H1 (cell line): Measurements from ENCODE around the gene CYB561. TPM values are rescaled to one million over a fixed set of nuclear protein-coding genes. Genes with fewer than 3 reads are reported as not detected.

Experiments
- CTCF ChIA-PET: fragments of 300-600 bp; sonication (Branson Sonifier 250); formaldehyde crosslinking; loops from one replicate; lab custom pipeline; 2021; ENCODE audit not compliant: partially characterized antibody; lab: Charles Lee
- POLR2A ChIA-PET: fragments of 300-600 bp; sonication (Branson Sonifier 250); formaldehyde crosslinking; loops from one replicate; lab custom pipeline; 2021; ENCODE audit warnings: inconsistent platforms; ENCODE audit not compliant: partially characterized antibody; lab: Charles Lee
- DNase-seq, 2 experiments: peaks; one replicate each; pipeline versions ENCODE4 v3.0.0 to v3.0.0-alpha.2; 2010 to 2022; ENCODE audit warnings: low spot score in 2 of 2, low read depth in 1 of 2, mixed read lengths in 1 of 2
- FAIRE-seq: peaks from 2 replicates; lab custom pipeline; 2011; peaks lifted over from hg19 to GRCh38; lab: Jason Lieb, UNC
- H2AFZ ChIP-seq: 2 replicates; pipeline ENCODE4 v1.8.1; 2012; ENCODE audit warnings: low read length, inconsistent platforms
- H2AK5ac ChIP-seq: 2 replicates; pipeline ENCODE4 v1.6.1; 2013; ENCODE audit warnings: low read depth, low read length
- H2BK120ac ChIP-seq: replicated peaks from 2 replicates; pipeline ENCODE3; 2013; ENCODE audit warnings: low read depth, low read length, inconsistent platforms
- H2BK12ac ChIP-seq: 2 replicates; pipeline ENCODE4 v1.6.1; 2013; ENCODE audit warnings: low read depth, low read length
- H2BK15ac ChIP-seq: 2 replicates; pipeline ENCODE4 v1.6.1; 2013; ENCODE audit warnings: low read length
- H2BK20ac ChIP-seq: 2 replicates; pipeline ENCODE4 v1.6.1; 2013; ENCODE audit warnings: low read length
- H2BK5ac ChIP-seq: 2 replicates; pipeline ENCODE4 v1.6.1; 2013; ENCODE audit warnings: low read depth, low read length
- H3K14ac ChIP-seq: 2 replicates; pipeline ENCODE4 v1.6.1; 2013; ENCODE audit warnings: inconsistent platforms; ENCODE audit not compliant: insufficient read length
- H3K18ac ChIP-seq: 2 replicates; pipeline ENCODE4 v1.6.1; 2013; ENCODE audit warnings: low read length; ENCODE audit errors: extremely low read depth
- H3K23ac ChIP-seq: 2 replicates; pipeline ENCODE4 v1.6.1; 2013; ENCODE audit warnings: inconsistent platforms; ENCODE audit not compliant: insufficient read length
- H3K23me2 ChIP-seq: 2 replicates; pipeline ENCODE4 v1.6.1; 2013; ENCODE audit warnings: low read depth, low read length
- H3K27ac ChIP-seq: 2 replicates; pipeline ENCODE4 v1.6.1; 2011; ENCODE audit warnings: low read depth, low read length, inconsistent platforms
- H3K27me3 ChIP-seq, 4 experiments: replicated peaks in 1 of 4; 1 replicate in 1 of 4; 2 replicates in 3 of 4; pipeline versions ENCODE4 v1.6.1 to v1.8.1; 2011 to 2013; ENCODE audit warnings: low read length in 3 of 4, mild to moderate bottlenecking in 3 of 4, inconsistent platforms in 2 of 4, mixed read lengths in 2 of 4, moderate library complexity in 1 of 4; ENCODE audit not compliant: control insufficient read depth in 3 of 4, insufficient read depth in 3 of 4; ENCODE audit errors: extremely low read depth in 1 of 4
- H3K36me3 ChIP-seq, 4 experiments: 2 replicates each; pipeline versions ENCODE4 v1.6.1 to v1.8.1; 2011 to 2013; ENCODE audit warnings: mild to moderate bottlenecking in 4 of 4, low read length in 3 of 4, moderate library complexity in 2 of 4, control low read depth in 1 of 4, inconsistent platforms in 1 of 4; ENCODE audit not compliant: insufficient read depth in 4 of 4, control insufficient read depth in 2 of 4
- H3K4ac ChIP-seq: replicated peaks from 2 replicates; pipeline ENCODE3; 2013; ENCODE audit warnings: low read length, low read depth, mixed read lengths, inconsistent platforms; ENCODE audit not compliant: insufficient read length
- H3K4me1 ChIP-seq, 4 experiments: replicated peaks in 1 of 4; 1 replicate in 1 of 4; 2 replicates in 3 of 4; pipeline versions ENCODE4 v1.6.1 to v1.8.1; 2011 to 2013; ENCODE audit warnings: low read length in 3 of 4, inconsistent platforms in 2 of 4, mixed read lengths in 1 of 4; ENCODE audit not compliant: insufficient read depth in 4 of 4, control insufficient read depth in 3 of 4
- H3K4me2 ChIP-seq, 2 experiments: 2 replicates each; pipeline versions ENCODE4 v1.6.1 to v1.8.1; 2011 to 2013; ENCODE audit warnings: low read depth in 2 of 2, low read length in 2 of 2, control low read depth in 1 of 2, inconsistent platforms in 1 of 2, mild to moderate bottlenecking in 1 of 2; ENCODE audit not compliant: insufficient read depth in 1 of 2
- H3K4me3 ChIP-seq, 4 experiments: fragments of 200-600, 300-600 bp in 1 of 4; sonication (generic), shearing (Covaris generic), sonication (Bioruptor Twin) in 1 of 4; 2 replicates each; pipeline versions ENCODE4 v1.5.1 to v1.8.1; 2011 to 2016; ENCODE audit warnings: low read length in 4 of 4, low read depth in 3 of 4, control low read depth in 2 of 4, inconsistent platforms in 2 of 4, mild to moderate bottlenecking in 2 of 4, mixed read lengths in 1 of 4, moderate library complexity in 1 of 4; ENCODE audit not compliant: insufficient read depth in 2 of 4; ENCODE audit errors: extremely low read depth in 1 of 4
- H3K56ac ChIP-seq: replicated peaks from 2 replicates; pipeline ENCODE3; 2013; ENCODE audit warnings: low read depth, mild to moderate bottlenecking, mixed read lengths, low read length, inconsistent platforms; ENCODE audit not compliant: insufficient read length
- H3K79me1 ChIP-seq: 2 replicates; pipeline ENCODE4 v1.6.1; 2013; ENCODE audit warnings: low read depth, low read length, control low read depth
- H3K79me2 ChIP-seq, 2 experiments: 2 replicates each; pipeline versions ENCODE4 v1.6.1 to v1.8.1; 2012 to 2013; ENCODE audit warnings: low read length in 2 of 2, mild to moderate bottlenecking in 2 of 2, inconsistent platforms in 1 of 2; ENCODE audit not compliant: insufficient read depth in 2 of 2, control insufficient read depth in 1 of 2
- H3K9ac ChIP-seq, 4 experiments: replicated peaks in 1 of 4; 1 replicate in 1 of 4; 2 replicates in 3 of 4; pipeline versions ENCODE4 v1.6.1 to v1.8.1; 2011 to 2013; ENCODE audit warnings: low read depth in 3 of 4, low read length in 3 of 4, control low read depth in 2 of 4, mild to moderate bottlenecking in 2 of 4, moderate library complexity in 2 of 4, inconsistent platforms in 1 of 4; ENCODE audit errors: extremely low read depth in 1 of 4
- H3K9me3 ChIP-seq, 2 experiments: 2 replicates each; pipeline versions ENCODE4 v1.6.1 to v1.8.1; 2012 to 2013; ENCODE audit warnings: mild to moderate bottlenecking in 2 of 2, moderate library complexity in 2 of 2, control low read depth in 1 of 2, inconsistent platforms in 1 of 2, low read depth in 1 of 2, low read length in 1 of 2, mixed read lengths in 1 of 2; ENCODE audit not compliant: insufficient read depth in 2 of 2
- H4K20me1 ChIP-seq, 2 experiments: replicated peaks in 1 of 2; 2 replicates each; pipeline versions ENCODE3 to v1.8.1; 2011 to 2013; ENCODE audit warnings: inconsistent platforms in 2 of 2, low read length in 2 of 2, mild to moderate bottlenecking in 1 of 2; ENCODE audit not compliant: insufficient read depth in 2 of 2, control insufficient read depth in 1 of 2
- H4K5ac ChIP-seq: 2 replicates; pipeline ENCODE4 v1.6.1; 2013; ENCODE audit warnings: low read length, low read depth, mixed read lengths, inconsistent platforms; ENCODE audit not compliant: insufficient read length
- H4K8ac ChIP-seq: 2 replicates; pipeline ENCODE4 v1.8.0; 2013; ENCODE audit warnings: mild to moderate bottlenecking, moderate library complexity, low read length, inconsistent platforms; ENCODE audit not compliant: insufficient read depth; ENCODE audit errors: extremely low read depth
- H4K91ac ChIP-seq: replicated peaks from 2 replicates; pipeline ENCODE3; 2013; ENCODE audit warnings: low read length, mixed read lengths, inconsistent platforms; ENCODE audit not compliant: insufficient read length
- BCL11A ChIP-seq, 2 experiments: IDR thresholded peaks; one replicate each; pipeline ENCODE4 v1.6.1; 2011; ENCODE audit warnings: low read depth in 2 of 2, low read length in 2 of 2, mild to moderate bottlenecking in 2 of 2
- BRCA1 ChIP-seq: IDR thresholded peaks from 2 replicates; pipeline ENCODE4 v1.6.1; 2012; ENCODE audit warnings: low read depth, low read length, improper control_type of control experiment
- EGR1 ChIP-seq: IDR thresholded peaks from 2 replicates; pipeline ENCODE4 v1.6.1; 2011; ENCODE audit warnings: low read depth, low read length, borderline replicate concordance
- FOSL1 ChIP-seq: IDR thresholded peaks from 2 replicates; pipeline ENCODE4 v1.6.1; 2011; ENCODE audit warnings: mild to moderate bottlenecking, low read depth, low read length, moderate library complexity; ENCODE audit not compliant: insufficient read depth
- GABPA ChIP-seq: IDR thresholded peaks from 2 replicates; pipeline ENCODE4 v1.6.1; 2011; ENCODE audit warnings: mild to moderate bottlenecking, low read length, moderate library complexity, borderline replicate concordance; ENCODE audit not compliant: insufficient read depth
- GTF2F1 ChIP-seq: IDR thresholded peaks from 2 replicates; pipeline ENCODE4 v1.6.1; 2012; ENCODE audit warnings: low read depth, low read length, improper control_type of control experiment, borderline replicate concordance
- JUN ChIP-seq: IDR thresholded peaks from 2 replicates; pipeline ENCODE4 v1.6.1; 2011; ENCODE audit warnings: low read depth, mild to moderate bottlenecking, improper control_type of control experiment, low read length
- NANOG ChIP-seq: IDR thresholded peaks from 2 replicates; pipeline ENCODE4 v1.6.1; 2011; ENCODE audit warnings: low read length, low read depth, mild to moderate bottlenecking, inconsistent platforms; ENCODE audit not compliant: insufficient read depth, poor library complexity, severe bottlenecking
- POLR2A ChIP-seq, 2 experiments: IDR thresholded peaks; 1 replicate in 1 of 2; 2 replicates in 1 of 2; pipeline ENCODE4 v1.6.1; 2011; ENCODE audit warnings: low read depth in 2 of 2, low read length in 2 of 2, mild to moderate bottlenecking in 2 of 2; ENCODE audit errors: control extremely low read depth in 1 of 2
- RBBP5 ChIP-seq: IDR thresholded peaks from 2 replicates; pipeline ENCODE4 v1.7.1; 2012; ENCODE audit warnings: low read depth, mild to moderate bottlenecking, inconsistent platforms, low read length, moderate library complexity, borderline replicate concordance
- SP2 ChIP-seq: IDR thresholded peaks from 2 replicates; pipeline ENCODE4 v1.6.1; 2012; ENCODE audit warnings: mild to moderate bottlenecking, low read length, inconsistent platforms
- SP4 ChIP-seq: IDR thresholded peaks from 2 replicates; pipeline ENCODE4 v1.6.1; 2012; ENCODE audit warnings: low read length, inconsistent platforms
- TAF1 ChIP-seq: IDR thresholded peaks from 2 replicates; pipeline ENCODE4 v1.6.1; 2011; ENCODE audit warnings: mild to moderate bottlenecking, low read depth, low read length
- WGBS, 2 experiments: shearing (Covaris generic) in 1 of 2; methylation state at CpG; one replicate each; pipeline versions ENCODE4 v1.1.6 to v1.1.7; 2013 to 2015; ENCODE audit warnings: low lambda C conversion rate in 2 of 2, mixed read lengths in 2 of 2, inconsistent platforms in 1 of 2, low coverage in 1 of 2, missing lambda C conversion rate in 1 of 2; ENCODE audit not compliant: insufficient replicate concordance in 2 of 2, insufficient coverage in 1 of 2, insufficient read length in 1 of 2; ENCODE audit errors: extremely low coverage in 1 of 2, missing lambda C conversion rate in 1 of 2; 5-methylcytosine and 5-hydroxymethylcytosine counted together
- polyA plus RNA-seq, 7 experiments: library from polyadenylated mRNA; depleted of rRNA in 3 of 7; stranded (reverse) in 5 of 7; unstranded in 2 of 7; fragments of >200 nt in 5 of 7; fragments of 200-250 nt in 2 of 7; gene quantifications; 1 replicate in 5 of 7; 2 replicates in 1 of 7; 4 replicates in 1 of 7; pipeline versions ENCODE4 v1.2.1 to v1.2.3, GENCODE V29; 2011 to 2013; ENCODE audit warnings: missing spikeins in 2 of 7, mixed read lengths in 2 of 7
- total RNA-seq: library from RNA; stranded (reverse); fragmentation: NEBNext Ultra II Directional; extraction: Animal tissue kit (Norgen Biotek cat#: 25700); gene quantifications from 2 replicates; pipeline ENCODE4 v1.2.1, GENCODE V29; 2021
- TF ChIP-seq, protein P1 (sequence below): IDR thresholded peaks from 2 replicates; pipeline ENCODE4 v1.6.1; 2011; ENCODE audit warnings: low read length, improper control_type of control experiment

Gene CYB561
- total and polyA plus RNA-seq, 2 of the 8 experiments (the other 6 are each of a cell fraction or from before 2014, with no cell fraction given) = 19.7 to 23.4 TPM

DNA sequence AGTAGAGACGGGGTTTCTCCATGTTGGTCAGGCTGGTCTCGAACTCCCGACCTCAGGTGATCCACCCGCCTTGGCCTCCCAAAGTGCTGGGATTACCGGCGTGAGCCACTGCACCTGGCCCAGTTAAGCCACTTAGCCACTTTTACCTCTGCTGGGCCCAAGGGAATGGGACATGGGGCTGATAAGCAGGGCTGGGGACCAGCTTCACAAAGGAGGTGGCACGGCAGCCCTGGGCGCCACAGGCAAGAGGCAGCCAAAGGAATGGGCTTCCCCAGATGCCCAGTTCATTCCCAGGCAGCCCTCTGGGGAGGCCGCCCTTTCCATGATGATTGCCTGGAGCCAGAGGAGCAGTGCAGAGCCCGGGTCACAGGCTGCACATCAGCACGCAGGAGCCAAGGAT is 5.0 kb upstream of the CYB561 start:
- peaks cover 3% of the 10 kb centered on the region; the same call in 1 of the 2 replicates for H3K23me2 ChIP-seq
- H2AK5ac ChIP-seq = no peak overlapping the region; the same call in 1 of the 2 replicates
- DNase-seq = no peak
- no peak overlapping the region for H4K8ac ChIP-seq
- no peak overlapping the region for H3K4me3 ChIP-seq
- FAIRE-seq = no peak
- no peak overlapping the region for H4K91ac ChIP-seq
- H3K56ac ChIP-seq = no peak overlapping the region
- H2BK5ac ChIP-seq = no peak overlapping the region
- peaks cover 0 to 20% (median 9%) of the 10 kb centered on the region in 4 experiments; a peak in 6 of 7 replicates for H3K4me1 ChIP-seq
- no peak overlapping the region for H2BK20ac ChIP-seq
- H3K4me2 ChIP-seq = no peak overlapping the region
- H2AFZ ChIP-seq = no peak overlapping the region
- no peak overlapping the region for H2BK15ac ChIP-seq
- H3K14ac ChIP-seq = no peak overlapping the region
- H3K79me1 ChIP-seq = no peaks in the 10 kb centered on the region
- no peak overlapping the region for H2BK12ac ChIP-seq
- ChIA-PET CTCF (interaction anchor here (0.8 to 29.0 kb wide), 6 partner anchors 9 to 114 kb away, joined by 3 to 758 read pairs (median 8); partner anchors contain the start of gene ACE), POLR2A (interaction anchor here (1.1 kb wide), 1 partner anchor 9 kb away, joined by 3 read pairs; no protein-coding TSS in a partner anchor)
- H3K27ac ChIP-seq = no peak overlapping the region
- peaks cover 0 to 7% (median 2%) of the 10 kb centered on the region in 4 experiments; a peak in 2 of 7 replicates for H3K27me3 ChIP-seq
- 88% methylated on average over 10 of the region's 11 CpGs; no CpG with 5 or more reads in 1 of the 2 experiments for WGBS, 2 experiments
- no peak overlapping the region for H4K5ac ChIP-seq
- no peak overlapping the region for H3K18ac ChIP-seq
- H2BK120ac ChIP-seq = no peak overlapping the region
- H3K79me2 ChIP-seq = no peaks in the 10 kb centered on the region
- H3K9ac ChIP-seq = no peak overlapping the region
- no peaks in the 10 kb centered on the region for H4K20me1 ChIP-seq
- no peaks in the 10 kb centered on the region for H3K9me3 ChIP-seq
- H3K4ac ChIP-seq = no peak overlapping the region
- no peaks in the 10 kb centered on the region for H3K36me3 ChIP-seq
- no peak overlapping the region for H3K23ac ChIP-seq
- TF ChIP-seq BCL11A (IDR thresholded peaks at IDR 0.05; ENCODE audit: low read depth in 2 of 2, low read length in 2 of 2) (no peak), TAF1 (no peak), JUN (no peak), RBBP5 (no peak), SP4 (no peak), NANOG (no peak), GTF2F1 (no peak), SP2 (no peak), GABPA (no peak), EGR1 (no peak), BRCA1 (no peak), POLR2A (IDR thresholded peaks at IDR 0.05; ENCODE audit: control extremely low read depth in 1 of 2, low read depth in 2 of 2, low read length in 2 of 2) (no peak), FOSL1 (no peak)
- TF ChIP-seq, protein P1, sequence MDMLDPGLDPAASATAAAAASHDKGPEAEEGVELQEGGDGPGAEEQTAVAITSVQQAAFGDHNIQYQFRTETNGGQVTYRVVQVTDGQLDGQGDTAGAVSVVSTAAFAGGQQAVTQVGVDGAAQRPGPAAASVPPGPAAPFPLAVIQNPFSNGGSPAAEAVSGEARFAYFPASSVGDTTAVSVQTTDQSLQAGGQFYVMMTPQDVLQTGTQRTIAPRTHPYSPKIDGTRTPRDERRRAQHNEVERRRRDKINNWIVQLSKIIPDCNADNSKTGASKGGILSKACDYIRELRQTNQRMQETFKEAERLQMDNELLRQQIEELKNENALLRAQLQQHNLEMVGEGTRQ = no peak
